Mesendoderm (in vitro differentiated cells): ENCODE data around the gene DENND1A.
A peak's percentile ranks its signal among the peaks of the same experiment; 100 is the strongest.
"Not testable (repeated sequence)": the region's sequence is repeated elsewhere in the genome, so short reads cannot be mapped to it uniquely, and the experiment has no call there.

Experiments used
- DNase-seq: peaks from one replicate; pipeline ENCODE4 v3.0.0; 2013
- H2AK5ac ChIP-seq: 2 replicates; pipeline ENCODE4 v1.6.1; 2013; ENCODE audit warnings: low read length, inconsistent platforms
- H2BK120ac ChIP-seq: 2 replicates; pipeline ENCODE4 v1.6.1; 2013; ENCODE audit warnings: low read depth, mild to moderate bottlenecking, low read length, moderate library complexity, mixed read lengths
- H2BK15ac ChIP-seq: replicated peaks from 2 replicates; pipeline ENCODE4 v1.6.1; 2013; ENCODE audit warnings: low read depth, mild to moderate bottlenecking, moderate library complexity
- H2BK5ac ChIP-seq: 2 replicates; pipeline ENCODE4 v1.6.1; 2013; ENCODE audit warnings: low read length, inconsistent platforms
- H3K18ac ChIP-seq: 2 replicates; pipeline ENCODE4 v1.6.1; 2013; ENCODE audit warnings: mild to moderate bottlenecking, low read length, mixed read lengths
- H3K23ac ChIP-seq: one replicate; pipeline ENCODE4 v1.6.1; 2013; ENCODE audit warnings: low read length
- H3K27ac ChIP-seq: 2 replicates; pipeline ENCODE4 v1.5.1; 2013; ENCODE audit warnings: low read depth, mild to moderate bottlenecking, inconsistent platforms, low read length, moderate library complexity
- H3K27me3 ChIP-seq: 2 replicates; pipeline ENCODE4 v1.6.1; 2013; ENCODE audit warnings: low read length, control low read depth, mild to moderate bottlenecking, inconsistent platforms; ENCODE audit not compliant: insufficient read depth, poor library complexity
- H3K36me3 ChIP-seq: 2 replicates; pipeline ENCODE4 v1.6.1; 2013; ENCODE audit warnings: low read length, inconsistent platforms; ENCODE audit not compliant: control insufficient read depth, insufficient read depth
- H3K4ac ChIP-seq: one replicate; pipeline ENCODE4 v1.6.1; 2013; ENCODE audit warnings: low read depth, mild to moderate bottlenecking, low read length, moderate library complexity
- H3K4me1 ChIP-seq: 2 replicates; pipeline ENCODE4 v1.6.1; 2013; ENCODE audit warnings: low read depth, low read length, inconsistent platforms; ENCODE audit not compliant: control insufficient read depth
- H3K4me2 ChIP-seq: 2 replicates; pipeline ENCODE4 v1.6.1; 2013; ENCODE audit warnings: low read length
- H3K4me3 ChIP-seq: 2 replicates; pipeline ENCODE4 v1.5.1; 2013; ENCODE audit warnings: mild to moderate bottlenecking, low read length
- H3K56ac ChIP-seq: one replicate; pipeline ENCODE4 v1.6.1; 2013; ENCODE audit warnings: low read length
- H3K79me1 ChIP-seq: 2 replicates; pipeline ENCODE4 v1.6.1; 2013; ENCODE audit warnings: low read length, inconsistent platforms
- H3K79me2 ChIP-seq: 2 replicates; pipeline ENCODE4 v1.6.1; 2013; ENCODE audit warnings: mild to moderate bottlenecking, low read length; ENCODE audit not compliant: control insufficient read depth, insufficient read depth
- H3K9ac ChIP-seq: 2 replicates; pipeline ENCODE4 v1.6.1; 2013; ENCODE audit warnings: low read length, inconsistent platforms
- H4K5ac ChIP-seq: one replicate; pipeline ENCODE4 v1.6.1; 2013; ENCODE audit warnings: low read length
- H4K8ac ChIP-seq: one replicate; pipeline ENCODE4 v1.6.1; 2013; ENCODE audit warnings: low read depth, mild to moderate bottlenecking, control low read depth, low read length, moderate library complexity
- WGBS: extraction: QIAGEN DNeasy Blood & Tissue Kit; methylation state at CpG from one replicate; pipeline ENCODE4 v1.1.7; 2013; ENCODE audit warnings: low lambda C conversion rate, missing lambda C conversion rate; ENCODE audit not compliant: insufficient coverage; ENCODE audit errors: extremely low coverage; 5-methylcytosine and 5-hydroxymethylcytosine counted together

The DENND1A gene

DNA sequence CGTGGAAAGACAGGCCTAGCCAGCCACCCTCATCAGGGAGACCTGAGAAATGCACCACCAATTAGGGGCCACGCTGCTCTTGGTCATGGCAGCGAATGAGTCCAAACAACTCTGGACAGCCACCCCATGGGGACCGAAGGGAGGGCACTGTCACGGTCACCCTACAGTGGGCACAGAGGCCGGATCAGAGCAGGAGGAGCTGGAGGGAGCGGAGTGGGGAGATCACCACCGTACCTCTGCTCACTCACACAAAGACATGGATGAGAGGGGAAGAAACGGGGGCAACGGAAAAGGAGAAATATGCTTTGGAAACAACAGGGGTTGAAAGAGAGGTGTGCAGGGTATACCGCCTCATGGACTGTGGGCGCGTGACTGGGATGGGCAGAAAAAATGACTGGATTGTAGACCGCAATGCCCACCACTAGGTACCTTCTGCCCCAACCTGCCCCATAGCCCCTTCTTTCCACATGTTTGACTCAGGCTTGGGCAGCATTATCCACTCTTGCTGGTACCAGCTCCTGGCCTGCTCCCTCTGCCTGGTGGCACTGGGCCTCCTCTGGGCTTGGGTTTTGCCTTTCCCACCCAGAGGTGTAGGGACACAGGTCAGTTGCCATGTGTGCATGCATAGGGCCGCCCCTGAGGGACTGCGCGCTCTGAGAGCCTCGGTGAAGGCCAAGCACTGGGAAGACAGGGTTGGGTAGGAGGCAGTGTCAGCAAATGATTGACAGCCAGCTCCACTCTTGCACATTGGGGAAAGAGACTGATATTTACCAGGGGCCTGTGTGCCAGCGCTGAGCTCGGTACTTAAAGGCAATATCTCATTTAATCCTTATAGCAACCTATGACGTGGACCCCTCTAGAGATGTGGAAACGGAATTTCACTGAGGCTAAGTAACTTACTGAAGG, 497.3 kb downstream of the DENND1A start:
- no peak overlapping the region for H3K23ac ChIP-seq
- no peak overlapping the region for H4K5ac ChIP-seq
- H3K79me1 ChIP-seq: no peaks in the 10 kb centered on the region
- no peak overlapping the region for H3K4ac ChIP-seq
- H3K27ac ChIP-seq: no peak overlapping the region
- H3K4me1 ChIP-seq: no peaks in the 10 kb centered on the region
- WGBS: no CpG with 5 or more reads among the region's 22 CpGs
- no peak overlapping the region for H2BK120ac ChIP-seq
- no peak overlapping the region for H2BK15ac ChIP-seq
- H3K4me3 ChIP-seq: no peak overlapping the region
- H3K4me2 ChIP-seq: no peak overlapping the region
- H3K18ac ChIP-seq: no peak overlapping the region
- no peak overlapping the region for H4K8ac ChIP-seq
- no peak overlapping the region for H2BK5ac ChIP-seq
- no peak overlapping the region for H2AK5ac ChIP-seq
- H3K9ac ChIP-seq: no peak overlapping the region
- no peak overlapping the region for H3K56ac ChIP-seq
- no peaks in the 10 kb centered on the region for H3K79me2 ChIP-seq
- no peaks in the 10 kb centered on the region for H3K27me3 ChIP-seq
- DNase-seq: no peak
- H3K36me3 ChIP-seq: no peaks in the 10 kb centered on the region

DNA sequence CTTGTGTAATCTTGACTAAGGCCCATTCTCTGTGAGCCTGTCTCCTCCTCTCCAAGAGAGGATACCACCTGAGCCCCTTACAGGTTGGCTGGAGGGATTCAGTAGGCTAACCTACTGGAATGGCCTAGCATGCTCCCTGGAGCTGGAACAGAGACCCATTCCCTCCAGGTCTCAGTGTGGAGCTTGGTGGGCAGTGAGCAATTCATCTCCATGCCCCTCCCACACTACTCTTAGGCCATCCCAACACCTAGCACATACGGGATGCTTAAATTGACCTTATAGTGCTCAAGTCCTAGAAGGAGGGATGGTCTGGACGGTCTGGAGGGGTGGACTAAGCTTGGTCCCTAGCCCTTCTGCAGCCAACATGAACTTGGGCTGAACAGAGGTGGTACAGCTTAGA, 498.3 kb downstream of the DENND1A start:
- H3K79me1 ChIP-seq: no peaks in the 10 kb centered on the region
- H2BK15ac ChIP-seq: no peak overlapping the region
- H3K4me2 ChIP-seq: no peak overlapping the region
- no peaks in the 10 kb centered on the region for H3K4me1 ChIP-seq
- H3K79me2 ChIP-seq: no peaks in the 10 kb centered on the region
- no peak overlapping the region for H3K4ac ChIP-seq
- H3K56ac ChIP-seq: no peak overlapping the region
- no peak overlapping the region for H4K5ac ChIP-seq
- H3K23ac ChIP-seq: no peak overlapping the region
- no peaks in the 10 kb centered on the region for H3K36me3 ChIP-seq
- no peak overlapping the region for H4K8ac ChIP-seq
- no peak overlapping the region for H2BK120ac ChIP-seq
- no peak overlapping the region for H2AK5ac ChIP-seq
- H3K27ac ChIP-seq: no peak overlapping the region
- H3K27me3 ChIP-seq: no peaks in the 10 kb centered on the region
- WGBS: no CpG with 5 or more reads among the region's 2 CpGs
- DNase-seq: no peak
- H3K4me3 ChIP-seq: no peak overlapping the region
- H2BK5ac ChIP-seq: no peak overlapping the region
- H3K18ac ChIP-seq: no peak overlapping the region
- no peak overlapping the region for H3K9ac ChIP-seq

DNA sequence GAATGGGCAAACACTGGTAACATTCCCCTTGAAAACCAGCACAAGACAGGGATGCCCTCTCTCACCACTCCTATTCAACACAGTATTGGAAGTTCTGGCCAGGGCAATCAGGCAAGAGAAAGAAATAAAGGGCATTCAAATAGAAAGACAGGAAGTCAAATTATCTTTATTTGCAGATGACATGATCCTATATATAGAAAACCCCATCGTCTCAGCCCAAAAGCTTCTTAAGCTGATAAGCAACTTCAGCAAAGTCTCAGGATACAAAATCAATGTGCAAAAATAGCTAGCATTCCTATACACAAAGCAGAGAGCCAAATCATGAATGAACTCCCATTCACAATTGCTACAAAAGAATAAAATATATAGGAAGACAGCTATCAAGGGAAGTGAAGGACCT, 501.5 kb downstream of the DENND1A start:
- H3K18ac ChIP-seq, H3K79me2 ChIP-seq, H3K4me2 ChIP-seq, H3K27me3 ChIP-seq, H2BK15ac ChIP-seq, H3K79me1 ChIP-seq, H3K27ac ChIP-seq, H4K8ac ChIP-seq, H3K4ac ChIP-seq, H3K4me3 ChIP-seq, DNase-seq, H3K56ac ChIP-seq, H2BK5ac ChIP-seq, H4K5ac ChIP-seq, H3K9ac ChIP-seq, H3K23ac ChIP-seq, H2BK120ac ChIP-seq, H3K36me3 ChIP-seq, H2AK5ac ChIP-seq, H3K4me1 ChIP-seq: not testable (repeated sequence)
- no CpG with 5 or more reads among the region's 1 CpG for WGBS

DNA sequence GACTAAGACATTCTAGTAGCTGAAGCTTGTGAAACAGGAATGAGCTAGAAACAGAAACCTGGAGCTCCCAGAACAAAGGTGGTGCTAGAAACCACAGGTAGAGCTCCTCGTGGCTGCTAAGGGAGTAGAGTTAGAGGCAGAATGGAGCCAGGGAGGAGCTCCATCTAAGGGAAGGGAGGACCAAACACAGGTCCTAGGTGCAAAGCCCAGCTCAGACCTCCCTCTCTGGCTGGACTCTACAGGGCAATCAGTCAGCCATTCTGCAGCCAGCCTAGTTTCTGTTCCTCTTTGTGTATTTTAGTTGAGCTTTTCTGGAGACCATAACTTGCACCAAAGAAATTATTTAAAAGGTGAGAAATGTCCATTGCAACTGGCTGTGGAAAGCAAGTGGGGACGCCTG, 503.5 kb downstream of the DENND1A start:
- no peak overlapping the region for H3K4me2 ChIP-seq
- H3K79me2 ChIP-seq: no peaks in the 10 kb centered on the region
- no peak overlapping the region for H3K56ac ChIP-seq
- no peak overlapping the region for H3K4ac ChIP-seq
- no peak overlapping the region for H2BK120ac ChIP-seq
- no peak overlapping the region for H4K5ac ChIP-seq
- WGBS: no CpG with 5 or more reads among the region's 2 CpGs
- no peak overlapping the region for H2AK5ac ChIP-seq
- no peak overlapping the region for H3K9ac ChIP-seq
- peaks cover 22% of the 10 kb centered on the region for H3K4me1 ChIP-seq
- no peak overlapping the region for H3K4me3 ChIP-seq
- no peak overlapping the region for H3K23ac ChIP-seq
- no peak overlapping the region for H3K18ac ChIP-seq
- no peak overlapping the region for H2BK5ac ChIP-seq
- DNase-seq: no peak
- H3K36me3 ChIP-seq: no peaks in the 10 kb centered on the region
- no peaks in the 10 kb centered on the region for H3K27me3 ChIP-seq
- H3K27ac ChIP-seq: no peak overlapping the region
- no peaks in the 10 kb centered on the region for H3K79me1 ChIP-seq
- H2BK15ac ChIP-seq: no peak overlapping the region
- H4K8ac ChIP-seq: no peak overlapping the region

- Histone ChIP-seq H4K8ac (no peak overlapping the region), H3K36me3 (no peaks in the 10 kb centered on the region), H3K27me3 (no peaks in the 10 kb centered on the region), H3K9ac (no peak overlapping the region), H3K27ac (no peak overlapping the region), H3K4ac (no peak overlapping the region), H3K4me2 (no peak overlapping the region), H4K5ac (no peak overlapping the region), H3K23ac (no peak overlapping the region), H3K56ac (peak overlapping the region; percentile 56), H3K18ac (no peak overlapping the region), H2BK15ac (no peak overlapping the region), H3K4me1 (peaks cover 22% of the 10 kb centered on the region), H2BK120ac (no peak overlapping the region), H3K79me1 (no peaks in the 10 kb centered on the region), H2BK5ac (peak overlapping the region; percentile 41), H3K79me2 (no peaks in the 10 kb centered on the region), H3K4me3 (no peak overlapping the region), H2AK5ac (no peak overlapping the region)
- WGBS: no CpG with 5 or more reads among the region's 6 CpGs
- DNase-seq: no peak
Measured at GRCh38 chr9:123425836-123426365, 504.0 kb downstream of the DENND1A start.
